Gastroesophageal sphincter (tissue), 3 donors: Measurements from ENCODE around the gene FN1.

Source experiments
- CTCF ChIP-seq, 4 experiments: fragments of 200-600 bp in 2 of 4; fragments of 450-650 bp in 2 of 4; sonication (generic) in 1 of 4; IDR thresholded peaks; one replicate each; pipeline ENCODE4 v1.5.1; 2017 to 2019; ENCODE audit warnings: antibody characterized with exemption in 4 of 4, mild to moderate bottlenecking in 2 of 4, moderate library complexity in 2 of 4
- EP300 ChIP-seq: sonication (generic); formaldehyde crosslinking; IDR thresholded peaks from one replicate; pipeline ENCODE4 v1.6.1; 2017; ENCODE audit warnings: antibody characterized with exemption, mild to moderate bottlenecking
- POLR2A ChIP-seq, 2 donors: fragments of 450-650 bp; IDR thresholded peaks; one replicate each; pipeline ENCODE4 v1.6.1; 2017; ENCODE audit warnings: antibody characterized with exemption in 2 of 2, mild to moderate bottlenecking in 2 of 2, moderate library complexity in 1 of 2
- POLR2AphosphoS5 ChIP-seq: sonication (generic); formaldehyde crosslinking; IDR thresholded peaks from one replicate; pipeline ENCODE4 v1.6.1; 2017; ENCODE audit warnings: antibody characterized with exemption

GRCh38 chr2:215421859-215422461 is 13.9 kb downstream of the FN1 start:
- no peak for TF ChIP-seq CTCF (IDR thresholded peaks at IDR 0.05)
- no peak for TF ChIP-seq POLR2A (IDR thresholded peaks at IDR 0.05)
- TF ChIP-seq EP300, result no peak
- no peak for TF ChIP-seq POLR2AphosphoS5
